ENCODE measurements around the gene SERPINB8.

DNA sequence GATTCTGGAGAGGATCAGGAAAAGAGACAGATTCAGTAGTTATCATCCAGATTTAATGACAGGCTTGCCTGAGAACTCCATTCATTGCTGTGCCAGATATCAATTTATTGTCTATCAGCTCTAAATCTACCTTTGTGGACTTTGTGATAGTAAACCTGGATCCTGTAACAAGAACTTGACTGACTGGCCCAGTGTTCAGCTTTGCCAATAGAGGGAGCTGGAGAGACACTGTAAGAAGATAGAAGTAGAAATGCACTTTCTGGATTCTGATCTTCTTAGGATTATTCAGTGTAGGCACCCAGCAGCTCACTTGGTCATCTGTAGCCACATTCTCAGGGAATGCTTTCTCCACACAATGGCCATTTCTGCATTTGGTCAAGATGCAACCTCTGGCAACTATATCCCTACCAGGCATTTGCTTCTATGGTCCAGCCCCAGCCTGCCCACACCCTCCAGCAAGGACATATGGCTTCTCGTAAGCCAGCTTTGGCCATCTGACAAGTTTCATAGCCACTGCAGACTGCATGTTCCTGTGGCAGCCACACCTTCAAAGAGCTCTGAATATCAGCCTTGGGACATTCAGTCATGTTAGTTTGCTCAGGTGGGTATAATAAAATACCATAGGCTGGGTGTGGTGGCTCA is 6.1 kb upstream of the SERPINB8 start:
- no peak for TF ChIP-seq POLR2A (IDR thresholded peaks at IDR 0.05; ENCODE audit: low read depth)
- TF ChIP-seq, protein P1, sequence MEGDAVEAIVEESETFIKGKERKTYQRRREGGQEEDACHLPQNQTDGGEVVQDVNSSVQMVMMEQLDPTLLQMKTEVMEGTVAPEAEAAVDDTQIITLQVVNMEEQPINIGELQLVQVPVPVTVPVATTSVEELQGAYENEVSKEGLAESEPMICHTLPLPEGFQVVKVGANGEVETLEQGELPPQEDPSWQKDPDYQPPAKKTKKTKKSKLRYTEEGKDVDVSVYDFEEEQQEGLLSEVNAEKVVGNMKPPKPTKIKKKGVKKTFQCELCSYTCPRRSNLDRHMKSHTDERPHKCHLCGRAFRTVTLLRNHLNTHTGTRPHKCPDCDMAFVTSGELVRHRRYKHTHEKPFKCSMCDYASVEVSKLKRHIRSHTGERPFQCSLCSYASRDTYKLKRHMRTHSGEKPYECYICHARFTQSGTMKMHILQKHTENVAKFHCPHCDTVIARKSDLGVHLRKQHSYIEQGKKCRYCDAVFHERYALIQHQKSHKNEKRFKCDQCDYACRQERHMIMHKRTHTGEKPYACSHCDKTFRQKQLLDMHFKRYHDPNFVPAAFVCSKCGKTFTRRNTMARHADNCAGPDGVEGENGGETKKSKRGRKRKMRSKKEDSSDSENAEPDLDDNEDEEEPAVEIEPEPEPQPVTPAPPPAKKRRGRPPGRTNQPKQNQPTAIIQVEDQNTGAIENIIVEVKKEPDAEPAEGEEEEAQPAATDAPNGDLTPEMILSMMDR (IDR thresholded peaks at IDR 0.05), result peak; percentile 65 to 86 (median 72)
